Measurements from ENCODE around the gene CNKSR3.
A peak's percentile ranks its signal among the peaks of the same experiment; 100 is the strongest.

- TF ChIP-seq CTCF (IDR thresholded peaks at IDR 0.05) (no peak), EP300 (IDR thresholded peaks at IDR 0.05) (no peak), POLR2AphosphoS5 (IDR thresholded peaks at IDR 0.05) (peak; percentile 42 to 83), POLR2A (IDR thresholded peaks at IDR 0.05; ENCODE audit: low read depth) (no peak)
Observed at GRCh38 chr6:154410619-154411072, 99.8 kb downstream of the CNKSR3 start.
